Raji (cell line): ENCODE results near the gene HDAC3.

Experiments used
- POLR2A ChIP-seq: IDR thresholded peaks from 2 replicates; pipeline ENCODE4 v1.6.1; 2011; ENCODE audit warnings: low read depth, low read length, control low read depth; ENCODE audit not compliant: insufficient read depth

HDAC3 gene

DNA sequence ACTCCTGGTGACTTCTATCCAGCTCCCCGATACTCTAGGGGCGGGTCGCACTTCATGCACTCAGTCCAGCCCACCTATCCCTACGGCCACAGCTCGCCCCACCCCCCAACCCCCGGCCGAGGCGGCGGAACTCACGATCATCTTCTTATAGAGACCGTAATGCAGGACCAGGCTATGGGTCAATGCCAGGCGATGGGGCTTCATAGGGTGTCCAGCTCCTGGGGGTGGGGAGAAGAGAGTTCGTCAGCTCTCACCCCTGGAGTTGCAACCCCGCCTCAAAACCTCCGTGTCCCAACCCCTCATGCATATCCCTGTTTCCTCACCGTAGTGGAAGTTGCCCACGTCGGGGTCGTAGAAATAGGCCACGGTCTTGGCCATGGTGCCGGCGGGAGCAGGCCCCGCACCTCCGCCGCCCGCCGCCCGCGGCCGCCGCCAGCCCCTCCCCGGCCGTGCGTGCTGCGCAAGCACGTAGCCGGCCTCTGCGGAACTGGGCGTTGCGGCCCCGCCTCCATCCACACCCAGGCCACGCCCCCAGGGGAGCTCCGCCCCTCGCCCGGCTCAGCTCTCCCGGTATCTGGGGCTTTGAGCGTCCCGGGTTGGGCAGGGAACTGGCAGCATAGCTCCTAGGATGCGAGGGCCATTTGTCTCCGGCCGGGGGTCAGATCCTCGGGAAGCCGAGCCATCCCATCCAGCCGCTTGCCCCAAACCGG is at the start of gene HDAC3, which contains the start of gene RELL2:
HDAC3 (minus strand) TSS at position 437 of the 710 bp plus-strand sequence; CDS start at position 378, 59 bp downstream.
RELL2 (plus strand) TSS at position 585 of the 710 bp plus-strand sequence. CDS start 1,229 bp downstream, outside the sequence.
- TF ChIP-seq POLR2A, result peak; percentile 95

DNA sequence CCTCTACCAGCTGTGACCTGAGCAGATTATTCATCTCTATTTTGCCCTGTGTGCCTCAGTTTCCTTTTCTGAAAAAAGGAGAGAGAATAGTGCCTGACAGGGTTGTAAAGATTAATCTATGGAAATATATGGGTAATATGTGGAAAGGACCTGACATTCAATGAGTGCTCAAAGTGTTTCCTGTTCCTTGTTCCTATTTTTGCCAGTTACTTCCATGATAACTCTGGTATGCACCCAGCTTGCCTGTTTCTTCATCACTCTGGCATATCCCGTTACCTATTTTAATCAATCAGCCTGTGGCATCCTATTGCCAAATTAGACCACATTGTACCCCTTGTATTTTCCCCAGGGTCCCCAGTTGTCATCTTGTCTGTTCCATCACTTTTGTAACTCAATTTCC is 48.9 kb upstream of the HDAC3 start:
- no peak for TF ChIP-seq POLR2A

DNA sequence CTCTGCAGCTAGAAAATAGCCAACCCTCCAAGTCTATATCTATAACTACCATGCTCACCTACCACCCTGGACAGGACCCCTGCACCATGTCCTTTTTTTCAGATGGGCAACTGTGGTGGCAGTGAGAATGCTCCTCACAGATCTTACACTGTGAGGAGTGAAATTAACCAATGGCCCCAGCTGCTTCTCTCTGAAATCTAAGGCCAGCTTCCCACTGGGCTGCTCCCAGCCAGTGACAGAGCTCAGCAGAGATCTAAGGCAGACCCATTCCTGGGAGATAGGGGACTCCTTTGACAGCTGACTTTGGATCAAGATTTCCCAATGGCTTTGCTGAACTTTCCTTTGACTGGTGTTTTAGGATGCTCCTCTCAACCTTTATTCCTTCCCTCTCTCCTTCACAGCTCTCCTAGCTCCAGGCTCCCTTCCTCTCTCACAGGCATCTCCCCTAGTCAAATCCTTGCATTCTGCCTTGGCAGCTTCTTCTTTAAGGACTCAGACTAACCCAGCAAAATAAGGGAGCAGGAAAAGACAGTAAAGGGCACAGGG is 47.0 kb upstream of the HDAC3 start:
- TF ChIP-seq POLR2A, result no peak

DNA sequence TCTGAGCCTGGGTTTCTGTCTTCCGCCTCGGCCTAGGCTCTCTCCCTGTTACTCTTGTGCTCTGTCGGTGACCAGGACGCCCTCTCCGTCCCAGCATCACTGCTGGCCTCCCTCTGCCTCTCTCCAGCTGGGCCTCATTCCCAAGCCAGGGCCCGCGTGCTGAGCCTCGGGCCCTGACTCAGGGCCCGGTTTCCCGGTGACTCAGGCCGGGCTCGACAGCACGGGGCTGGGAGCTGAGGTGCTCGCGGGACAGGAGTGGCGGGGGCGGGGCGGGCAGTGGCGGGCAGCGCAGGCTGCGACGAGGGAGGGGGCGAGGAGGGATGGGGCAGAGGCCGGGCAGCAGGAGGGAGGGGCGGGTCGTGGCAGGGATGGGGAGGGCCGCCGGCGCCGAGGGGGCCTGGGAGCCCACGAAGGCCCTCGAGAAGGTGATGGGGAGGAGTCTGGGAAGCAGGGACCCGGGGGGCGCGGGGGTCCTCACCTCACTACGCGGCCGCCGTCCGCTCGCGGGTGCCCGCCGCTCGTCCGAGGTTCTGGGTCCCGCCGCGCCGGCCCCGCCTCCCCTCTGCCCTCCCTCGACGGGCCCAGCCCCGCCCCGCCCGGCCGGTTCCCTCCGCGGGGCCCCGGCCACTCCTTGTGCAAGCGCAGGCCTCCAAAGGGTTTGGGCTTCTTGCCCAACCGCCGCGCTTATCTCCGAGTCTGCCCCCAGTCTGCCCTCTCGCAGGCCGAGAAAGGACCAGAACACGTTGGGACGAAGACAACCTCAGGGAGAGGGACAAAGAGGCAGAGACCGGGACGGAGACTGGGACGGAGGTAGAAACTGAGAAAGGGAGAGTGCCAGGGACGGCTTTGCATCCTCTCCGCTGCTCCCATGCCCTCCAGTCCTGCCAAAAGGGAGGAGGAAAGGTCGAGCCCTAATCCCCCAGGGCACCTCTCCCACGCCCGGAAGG is 45.3 kb upstream of the HDAC3 start, which contains the start of gene ARAP3:
ARAP3 (minus strand) TSS at position 536 of the 947 bp plus-strand sequence. CDS start 1,744 bp downstream, outside the sequence.
- no peak for TF ChIP-seq POLR2A

DNA sequence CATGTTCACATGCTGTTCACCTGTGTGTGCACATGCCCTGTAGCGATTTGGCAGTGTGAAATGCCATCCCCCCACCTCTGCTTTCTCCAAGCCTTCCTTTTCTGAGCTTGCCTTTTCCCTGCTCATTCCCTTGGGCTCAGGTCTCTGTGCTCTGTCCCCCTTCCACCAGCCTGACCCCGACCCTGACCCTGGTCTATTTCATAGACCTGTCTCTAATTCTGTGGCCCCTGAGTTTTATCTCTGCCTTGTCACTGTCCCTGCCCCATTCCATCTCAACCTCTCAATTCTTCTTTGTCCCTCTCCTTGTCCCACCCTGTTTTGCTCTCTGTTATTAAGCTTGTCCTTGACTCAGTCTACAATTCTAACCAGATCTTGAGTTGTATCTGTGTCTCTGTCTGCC is 44.6 kb upstream of the HDAC3 start:
- TF ChIP-seq POLR2A, result no peak

DNA sequence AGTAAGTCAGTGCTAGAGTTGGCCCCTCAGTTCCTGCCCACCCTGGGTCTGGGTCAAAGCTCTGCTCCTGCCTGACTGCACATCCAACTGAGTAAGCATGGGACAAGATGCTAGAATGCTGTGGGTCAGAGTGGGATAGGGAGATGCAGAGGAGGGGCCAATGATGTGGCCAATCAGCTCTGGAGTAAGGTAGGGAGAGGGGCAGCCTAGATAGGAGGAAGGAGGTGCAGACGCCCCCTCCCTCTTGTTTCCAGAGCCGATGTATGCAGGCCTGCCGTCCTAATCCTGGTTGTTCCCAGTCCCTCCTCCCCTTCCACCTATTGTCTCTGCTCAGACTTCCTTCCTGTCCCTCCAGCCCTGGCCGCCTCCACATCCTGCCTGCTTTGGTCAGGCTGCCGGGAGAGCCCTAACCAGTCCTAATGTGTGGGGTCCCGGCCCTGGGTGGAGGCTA is 44.1 kb upstream of the HDAC3 start:
- TF ChIP-seq POLR2A, result no peak

DNA sequence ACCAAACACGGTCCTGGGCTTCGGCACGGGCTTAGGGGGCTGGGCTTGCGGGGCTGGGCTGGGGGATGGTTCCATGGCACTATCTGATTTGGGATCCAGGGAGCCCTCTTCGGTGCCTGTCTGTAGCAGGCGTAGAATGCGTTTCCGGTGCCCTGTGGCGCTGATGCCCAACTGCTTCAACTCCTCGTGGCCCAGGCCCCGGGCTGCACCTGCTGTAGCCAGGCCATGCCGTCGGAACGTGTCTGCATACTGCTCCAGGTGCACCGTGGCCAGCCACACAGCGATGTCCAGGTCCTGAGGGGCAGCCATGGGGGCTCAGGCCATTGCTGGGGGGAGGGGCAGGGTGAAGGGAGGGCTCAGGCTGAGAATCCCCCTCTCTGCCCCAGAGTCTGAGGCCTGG is 43.5 kb upstream of the HDAC3 start:
- no peak for TF ChIP-seq POLR2A

DNA sequence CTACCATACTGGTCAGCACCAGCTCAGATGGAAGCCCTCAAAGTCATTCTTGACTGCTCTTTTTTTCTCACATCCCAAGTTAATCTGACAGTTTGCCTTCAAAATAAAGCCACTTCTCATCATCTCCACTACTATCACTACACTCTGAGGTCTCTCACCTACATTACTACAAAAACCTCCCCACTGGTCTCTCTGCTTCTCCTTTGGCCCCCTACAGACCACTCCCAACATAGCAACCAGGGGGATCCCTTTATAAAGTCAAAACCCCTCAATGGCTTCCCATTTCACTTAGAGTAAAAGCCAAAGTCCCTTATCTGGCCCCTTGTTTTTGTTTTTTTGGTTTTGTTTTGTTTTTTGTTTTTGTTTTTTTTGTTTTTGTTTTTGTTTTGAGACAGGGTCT is 40.8 kb upstream of the HDAC3 start:
- no peak for TF ChIP-seq POLR2A

DNA sequence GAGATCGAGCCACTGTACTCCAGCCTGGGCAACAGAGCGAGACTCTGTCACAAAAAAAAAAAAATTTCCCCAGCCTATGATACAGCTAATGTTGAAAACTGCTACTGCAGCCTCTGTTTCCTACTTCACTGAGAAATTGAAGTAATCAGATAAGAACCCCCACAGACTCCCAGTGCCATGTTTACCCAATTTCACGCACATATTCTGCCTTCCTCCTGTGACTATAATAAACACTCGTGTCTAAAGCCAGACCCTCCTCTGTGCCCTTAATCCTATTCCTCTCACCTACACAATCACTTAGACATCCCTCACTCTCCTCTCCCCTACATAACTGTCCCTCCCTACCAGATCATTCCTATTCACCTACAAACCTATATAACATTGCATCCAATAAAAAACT is 39.0 kb upstream of the HDAC3 start:
- TF ChIP-seq POLR2A, result no peak

DNA sequence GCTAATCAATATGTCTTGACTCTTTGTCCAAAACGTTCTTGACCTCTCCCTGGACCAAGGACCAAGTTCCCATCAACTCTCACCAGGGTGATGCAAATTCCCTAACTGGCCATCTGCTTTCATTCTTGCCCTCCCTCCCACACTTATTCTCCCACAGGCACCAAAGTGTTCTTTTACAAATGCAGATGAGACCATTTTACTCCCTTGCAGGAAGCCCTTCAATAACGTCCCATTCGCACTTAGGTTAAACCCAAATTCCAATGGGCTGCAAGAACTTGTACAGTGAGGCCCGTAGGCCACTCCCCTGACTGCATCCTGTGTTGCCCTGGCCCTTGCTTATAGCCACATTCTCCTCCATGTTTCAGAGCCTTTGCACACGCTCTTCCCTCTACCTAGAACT is 38.1 kb upstream of the HDAC3 start:
- no peak for TF ChIP-seq POLR2A

DNA sequence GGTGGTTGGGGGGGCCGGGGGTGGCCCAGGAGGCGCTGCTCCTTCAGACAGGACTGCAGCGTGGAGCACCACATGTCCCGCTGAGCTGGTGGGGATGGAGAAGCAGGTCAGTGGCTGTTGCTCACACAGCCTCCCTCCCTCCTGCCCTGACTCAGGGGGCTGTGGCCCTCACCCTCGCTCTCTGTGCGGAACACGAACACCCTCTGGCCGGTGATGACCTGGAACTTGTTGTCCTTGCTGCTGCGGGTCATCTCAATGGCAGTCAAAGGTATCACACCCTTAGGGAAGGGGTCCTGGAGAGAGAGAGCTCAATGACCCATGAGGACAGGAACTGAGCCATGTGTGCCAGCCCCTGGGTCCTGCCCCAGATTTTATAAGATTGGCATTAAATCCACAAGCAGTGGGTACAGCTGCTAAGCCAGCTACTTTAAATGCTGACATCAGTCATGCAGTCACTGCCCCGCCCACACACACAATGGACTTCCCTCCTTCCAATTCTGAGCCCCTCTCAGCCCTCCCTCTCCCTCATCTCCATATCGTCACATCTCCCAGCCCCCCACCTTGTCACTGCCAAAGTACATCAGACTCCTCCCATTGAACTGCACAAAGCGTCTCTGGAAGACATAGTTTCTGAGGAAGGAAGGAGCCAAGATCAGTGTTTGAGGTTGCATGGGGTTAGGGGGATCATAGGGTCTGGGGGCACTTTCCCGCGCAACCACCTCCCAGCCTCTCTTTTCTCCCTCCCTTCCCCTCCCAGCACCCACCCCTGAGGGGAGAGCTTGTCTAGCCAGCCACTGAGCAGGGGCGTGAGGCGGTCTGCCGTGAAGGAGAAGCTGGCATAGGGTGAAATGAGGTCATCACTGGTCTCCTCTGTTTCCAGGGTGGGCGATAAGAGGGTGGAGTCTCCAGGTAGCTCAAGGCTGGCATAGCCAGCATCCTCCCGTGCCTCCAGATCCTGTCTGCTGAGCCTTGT is 36.5 kb upstream of the HDAC3 start:
- TF ChIP-seq POLR2A, result no peak

DNA sequence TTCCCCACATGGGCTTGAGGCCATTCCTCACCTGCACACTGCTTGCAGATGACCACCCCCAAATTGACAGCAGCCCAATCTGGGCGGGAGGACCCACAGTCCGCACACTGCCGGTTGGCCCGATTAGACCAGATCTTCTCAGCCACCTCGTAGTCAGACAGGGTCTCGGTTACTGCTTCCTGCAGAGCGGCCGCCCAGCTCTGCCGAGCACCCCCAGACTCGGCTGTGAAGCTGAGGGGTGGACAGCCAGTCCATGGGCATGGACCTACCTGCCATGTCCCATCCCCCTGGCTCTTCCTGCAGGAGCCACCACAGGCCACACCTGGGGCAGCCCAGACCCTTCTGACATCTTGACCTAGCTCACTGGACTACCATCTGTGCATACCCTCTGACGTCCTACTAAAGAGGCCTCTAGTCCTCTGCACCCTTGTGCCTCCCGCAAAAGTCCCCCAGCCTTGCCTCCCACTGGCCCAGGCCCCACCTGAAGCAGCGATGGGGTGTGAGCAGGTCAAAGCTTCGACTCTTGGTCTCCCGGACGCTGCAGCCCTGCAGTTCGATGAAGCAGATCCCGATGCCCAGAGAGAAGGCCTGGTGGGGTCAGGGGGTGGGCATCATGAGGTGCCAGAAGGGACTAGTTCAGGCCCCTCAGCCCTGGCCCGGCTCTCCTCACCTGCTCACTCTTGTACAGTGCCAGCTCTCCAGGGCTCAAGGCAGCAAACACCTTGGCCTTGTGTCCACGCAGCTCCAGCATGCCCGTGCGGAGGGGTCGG is 35.6 kb upstream of the HDAC3 start:
- no peak for TF ChIP-seq POLR2A

DNA sequence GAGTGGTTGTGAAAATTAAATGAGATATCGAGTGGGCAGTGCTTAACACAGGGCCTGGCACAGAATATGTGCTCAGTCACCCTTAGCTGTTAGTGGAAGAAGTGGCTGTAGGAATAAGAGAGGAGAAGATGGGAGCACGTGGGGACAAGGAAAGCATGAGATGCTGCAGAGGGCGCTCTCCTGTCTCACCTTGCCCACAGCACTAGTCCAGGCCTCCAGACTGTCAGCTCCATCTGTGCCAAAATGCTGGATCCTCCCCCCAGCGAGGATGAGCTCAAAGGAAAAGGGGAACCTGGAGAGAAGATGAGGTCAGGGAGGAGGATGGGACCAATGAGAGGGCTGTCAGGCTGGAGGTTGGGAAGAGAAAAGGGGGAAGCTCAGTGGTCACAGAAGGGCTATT is 32.9 kb upstream of the HDAC3 start:
- TF ChIP-seq POLR2A, result no peak
